ENCODE data around the gene PPP1R14D. TPM values are rescaled to one million over a fixed set of nuclear protein-coding genes. Genes with fewer than 3 reads are reported as not detected.

PPP1R14D gene
- total RNA-seq, 2 donors from 2014 or later: 0.97 TPM; not detected in 1

DNA sequence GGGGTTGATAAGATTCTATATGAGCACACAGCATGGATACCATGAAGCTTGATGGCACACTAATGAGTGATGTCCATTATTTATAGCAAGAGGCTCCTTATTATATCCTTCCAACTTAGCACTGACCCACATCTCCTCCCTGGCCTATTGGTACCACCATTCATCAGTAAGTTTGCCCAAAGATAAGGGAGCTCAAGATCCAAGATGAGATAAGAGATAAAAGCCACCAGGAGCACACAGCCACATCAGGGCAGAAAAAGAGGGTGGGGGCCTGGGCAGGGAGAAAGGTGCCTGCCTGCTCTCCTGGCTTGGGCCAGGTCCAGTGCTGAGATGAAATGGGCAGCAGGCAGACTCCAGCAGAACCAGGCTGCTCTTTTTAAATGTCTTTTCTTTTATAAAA, 4.4 kb upstream of the PPP1R14D start:
- Histone ChIP-seq H3K27ac (no peak overlapping the region), H3K27me3 (replicated peaks; ENCODE audit: insufficient read depth) (no peaks in the 10 kb centered on the region), H3K4me3 (no peak overlapping the region), H3K9me3 (no peaks in the 10 kb centered on the region), H3K36me3 (no peaks in the 10 kb centered on the region), H3K4me1 (replicated peaks) (no peaks in the 10 kb centered on the region)
- no peak for DNase-seq (ENCODE audit: low spot score)
- TF ChIP-seq POLR2A (IDR thresholded peaks at IDR 0.05) (no peak), POLR2AphosphoS5 (IDR thresholded peaks at IDR 0.05) (no peak)
- TF ChIP-seq, protein P1, sequence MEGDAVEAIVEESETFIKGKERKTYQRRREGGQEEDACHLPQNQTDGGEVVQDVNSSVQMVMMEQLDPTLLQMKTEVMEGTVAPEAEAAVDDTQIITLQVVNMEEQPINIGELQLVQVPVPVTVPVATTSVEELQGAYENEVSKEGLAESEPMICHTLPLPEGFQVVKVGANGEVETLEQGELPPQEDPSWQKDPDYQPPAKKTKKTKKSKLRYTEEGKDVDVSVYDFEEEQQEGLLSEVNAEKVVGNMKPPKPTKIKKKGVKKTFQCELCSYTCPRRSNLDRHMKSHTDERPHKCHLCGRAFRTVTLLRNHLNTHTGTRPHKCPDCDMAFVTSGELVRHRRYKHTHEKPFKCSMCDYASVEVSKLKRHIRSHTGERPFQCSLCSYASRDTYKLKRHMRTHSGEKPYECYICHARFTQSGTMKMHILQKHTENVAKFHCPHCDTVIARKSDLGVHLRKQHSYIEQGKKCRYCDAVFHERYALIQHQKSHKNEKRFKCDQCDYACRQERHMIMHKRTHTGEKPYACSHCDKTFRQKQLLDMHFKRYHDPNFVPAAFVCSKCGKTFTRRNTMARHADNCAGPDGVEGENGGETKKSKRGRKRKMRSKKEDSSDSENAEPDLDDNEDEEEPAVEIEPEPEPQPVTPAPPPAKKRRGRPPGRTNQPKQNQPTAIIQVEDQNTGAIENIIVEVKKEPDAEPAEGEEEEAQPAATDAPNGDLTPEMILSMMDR (IDR thresholded peaks at IDR 0.05): no peak
- intact Hi-C loops (cut with DNase I): no loop called here

DNA sequence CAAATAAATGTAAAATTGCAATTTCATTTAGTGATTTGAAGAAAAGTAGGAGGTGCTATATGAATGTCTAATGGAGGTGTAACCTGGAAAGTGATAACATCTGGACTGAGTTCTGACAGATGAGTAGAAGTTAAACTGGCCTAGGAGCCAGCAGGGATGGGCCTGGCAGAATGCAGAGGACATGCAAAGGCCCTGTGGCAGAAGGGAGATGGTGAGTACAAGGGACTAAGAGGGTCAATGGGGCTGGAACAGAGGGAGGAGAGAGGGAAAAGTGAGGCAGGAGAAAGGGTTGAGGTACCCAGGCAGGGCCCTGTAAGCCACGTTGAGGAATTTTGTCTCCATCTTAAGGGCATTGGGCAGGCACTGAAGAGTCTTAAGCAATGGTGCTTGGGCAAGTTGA, 3.4 kb upstream of the PPP1R14D start:
- intact Hi-C loops (cut with DNase I): no loop called here
- DNase-seq (ENCODE audit: low spot score): no peak
- no peak overlapping the region for H3K4me3 ChIP-seq

DNA sequence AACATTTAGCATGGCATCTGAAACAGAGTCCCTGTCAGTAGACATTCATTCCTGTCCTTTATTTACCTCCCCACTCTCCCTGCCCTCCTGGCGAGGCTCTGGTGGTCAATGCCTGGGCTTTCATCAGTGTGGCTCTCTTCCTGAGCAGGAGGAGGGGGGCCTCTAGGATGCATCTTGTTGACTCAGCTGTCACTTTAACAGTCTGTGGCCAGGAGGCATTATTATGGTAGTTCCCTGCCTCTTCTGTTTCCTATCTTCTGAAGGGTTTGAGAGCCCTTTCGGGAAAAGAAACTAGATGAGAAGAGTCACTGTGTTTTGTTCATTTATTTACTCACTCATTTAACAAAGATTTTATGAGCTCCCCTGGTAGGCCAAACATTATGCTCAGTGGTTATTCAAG, 2.4 kb upstream of the PPP1R14D start:
- WGBS: 63% methylated on average over 2 of the region's 2 CpGs
- Histone ChIP-seq H3K9me3 (no peaks in the 10 kb centered on the region), H3K36me3 (no peaks in the 10 kb centered on the region), H3K4me1 (replicated peaks) (no peaks in the 10 kb centered on the region), H3K27me3 (replicated peaks; ENCODE audit: insufficient read depth) (no peaks in the 10 kb centered on the region), H3K27ac (no peak overlapping the region), H3K4me3 (no peak overlapping the region)
- intact Hi-C loops (cut with DNase I): no loop called here
- TF ChIP-seq, protein P1 (IDR thresholded peaks at IDR 0.05): no peak
- TF ChIP-seq POLR2A (IDR thresholded peaks at IDR 0.05) (no peak), POLR2AphosphoS5 (IDR thresholded peaks at IDR 0.05) (no peak)
- no peak for DNase-seq (ENCODE audit: low spot score)

More for the DNA sequence above, 3.4 kb upstream of the PPP1R14D start:
- TF ChIP-seq, protein P1 (IDR thresholded peaks at IDR 0.05): no peak
- no peak for TF ChIP-seq POLR2A (IDR thresholded peaks at IDR 0.05)
- TF ChIP-seq POLR2AphosphoS5 (IDR thresholded peaks at IDR 0.05): no peak
- WGBS: 92% methylated on average over 1 of the region's 1 CpG
- H3K4me1 ChIP-seq (replicated peaks): no peaks in the 10 kb centered on the region
- H3K9me3 ChIP-seq: no peaks in the 10 kb centered on the region
- no peaks in the 10 kb centered on the region for H3K36me3 ChIP-seq
- H3K27ac ChIP-seq: no peak overlapping the region
- H3K27me3 ChIP-seq (replicated peaks; ENCODE audit: insufficient read depth): no peaks in the 10 kb centered on the region

DNA sequence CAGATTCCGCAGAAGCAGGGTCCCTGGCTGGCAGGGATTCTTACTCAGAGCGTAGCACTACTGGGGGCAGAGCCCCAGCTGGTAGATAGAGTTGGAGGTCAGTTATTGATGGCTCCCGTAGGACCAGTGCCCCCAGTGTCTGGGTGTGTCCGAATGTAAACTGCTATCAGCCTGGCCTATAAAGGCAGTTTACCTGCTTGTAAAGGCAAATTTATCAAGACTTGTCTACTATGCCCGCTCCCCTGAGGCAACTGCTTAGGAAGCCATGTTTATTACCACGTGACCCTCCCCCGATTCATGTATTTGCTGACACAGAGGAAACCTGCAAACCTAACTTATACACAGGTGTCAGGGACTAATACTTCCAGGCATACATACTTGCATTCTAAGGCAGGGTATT, 607 bp upstream of the PPP1R14D start:
- 63% methylated on average over 7 of the region's 7 CpGs for WGBS

More for the DNA sequence above, 607 bp upstream of the PPP1R14D start:
- Histone ChIP-seq H3K4me1 (replicated peaks) (no peaks in the 10 kb centered on the region), H3K9me3 (no peaks in the 10 kb centered on the region), H3K27me3 (replicated peaks; ENCODE audit: insufficient read depth) (no peaks in the 10 kb centered on the region), H3K27ac (no peak overlapping the region), H3K36me3 (no peaks in the 10 kb centered on the region), H3K4me3 (no peak overlapping the region)
- TF ChIP-seq, protein P1 (IDR thresholded peaks at IDR 0.05): no peak
- TF ChIP-seq POLR2AphosphoS5 (IDR thresholded peaks at IDR 0.05): no peak
- TF ChIP-seq POLR2A (IDR thresholded peaks at IDR 0.05): no peak
- intact Hi-C loops (cut with DNase I): no loop called here
- DNase-seq (ENCODE audit: low spot score): no peak

Measured in prostate gland (tissue), 2 donors.